GM12878 (cell line): ENCODE data around the gene NRTN. TPM values are rescaled to one million over a fixed set of nuclear protein-coding genes. Genes with fewer than 3 reads are reported as not detected.

Experiments
- ATAC-seq: fragments of 200-7000 bp; cut with Tn5 transposase; 3 replicates; pipeline ENCODE4 v1.9.1; 2020; ENCODE audit warnings: mild to moderate bottlenecking, moderate library complexity
- BruUV-seq: library from RNA; stranded (reverse); fragments of 400-500 nt; replicated peaks from 2 replicates; lab custom pipeline; 2021; lab: Mats Ljungman, UMichigan
- CTCF ChIA-PET: fragments of 300-600 bp; sonication (Branson Sonifier 250); formaldehyde crosslinking; extraction: SDS; loops from one replicate; lab custom pipeline; 2021; ENCODE audit warnings: inconsistent platforms; lab: Yijun Ruan, JAX
- POLR2A ChIA-PET: fragments of 350-600 bp; formaldehyde crosslinking; extraction: SDS; loops from one replicate; lab custom pipeline; 2021; ENCODE audit warnings: inconsistent platforms; lab: Charles Lee
- RAD21 ChIA-PET: fragments of 300-600 bp; sonication (Branson Sonifier 250); formaldehyde crosslinking; loops from one replicate; lab custom pipeline; 2023; ENCODE audit warnings: antibody characterized with exemption; ENCODE audit not compliant: unreplicated experiment; lab: Charles Lee
- SMC1A ChIA-PET: fragments of 300-600 bp; sonication (Branson Sonifier 250); formaldehyde crosslinking; loops from one replicate; lab custom pipeline; 2023; ENCODE audit not compliant: unreplicated experiment, uncharacterized antibody; lab: Charles Lee
- DNase-seq: peaks from one replicate; pipeline ENCODE4 v3.0.0-alpha.2; 2011; ENCODE audit warnings: low read depth, low spot score
- FAIRE-seq: peaks from 3 replicates; lab custom pipeline; 2011; peaks lifted over from hg19 to GRCh38; lab: Jason Lieb, UNC
- H2AFZ ChIP-seq: 2 replicates; pipeline ENCODE4 v1.6.0; 2011; ENCODE audit warnings: low read depth, low read length, control low read depth; ENCODE audit not compliant: control insufficient read depth
- H3K27ac ChIP-seq: 2 replicates; pipeline ENCODE4 v1.5.1; 2011; ENCODE audit warnings: control low read depth; ENCODE audit not compliant: control insufficient read depth, insufficient read depth
- H3K27me3 ChIP-seq, 2 experiments: replicated peaks in 1 of 2; 2 replicates each; pipeline versions ENCODE4 v1.6.0 to v1.6.1; 2011; ENCODE audit warnings: low read length in 1 of 2; ENCODE audit not compliant: control insufficient read depth in 2 of 2, insufficient read depth in 2 of 2
- H3K36me3 ChIP-seq, 2 experiments: 2 replicates each; pipeline ENCODE4 v1.5.1; 2011; ENCODE audit warnings: low read length in 1 of 2; ENCODE audit not compliant: control insufficient read depth in 2 of 2, insufficient read depth in 2 of 2
- H3K4me1 ChIP-seq: 2 replicates; pipeline ENCODE4 v1.6.1; 2011; ENCODE audit warnings: mild to moderate bottlenecking, low read length, moderate library complexity, mixed read lengths; ENCODE audit not compliant: control insufficient read depth, insufficient read depth
- H3K4me2 ChIP-seq: 2 replicates; pipeline ENCODE4 v1.6.0; 2011; ENCODE audit warnings: control low read depth; ENCODE audit not compliant: control insufficient read depth, insufficient read depth
- H3K4me3 ChIP-seq: fragments of 200-600 bp; sonication (generic); 2 replicates; pipeline ENCODE4 v1.5.1; 2016
- H3K79me2 ChIP-seq: 2 replicates; pipeline ENCODE4 v1.6.0; 2011; ENCODE audit warnings: low read length; ENCODE audit not compliant: control insufficient read depth, insufficient read depth
- H3K9ac ChIP-seq: 2 replicates; pipeline ENCODE4 v1.8.0; 2011; ENCODE audit warnings: low read length, control low read depth, mixed read lengths; ENCODE audit not compliant: control insufficient read depth, insufficient read depth
- H3K9me3 ChIP-seq: replicated peaks from 3 replicates; pipeline ENCODE4 v1.5.1; 2011; ENCODE audit warnings: mild to moderate bottlenecking, low read length; ENCODE audit not compliant: control insufficient read depth, insufficient read depth
- H4K20me1 ChIP-seq: 2 replicates; pipeline ENCODE4 v1.6.0; 2011; ENCODE audit not compliant: control insufficient read depth, insufficient read depth
- BMI1 ChIP-seq: fragments of 450-650 bp; IDR thresholded peaks from 2 replicates; pipeline ENCODE4 v1.6.1; 2016; ENCODE audit warnings: mild to moderate bottlenecking, moderate library complexity, borderline replicate concordance
- CBX3 ChIP-seq: fragments of 200-600 bp; sonication (generic); IDR thresholded peaks from 2 replicates; pipeline ENCODE4 v1.6.1; 2016; ENCODE audit warnings: low read depth, borderline replicate concordance
- CHD1 ChIP-seq: IDR thresholded peaks from 2 replicates; pipeline ENCODE4 v1.6.1; 2012; ENCODE audit warnings: low read depth, low read length, improper control_type of control experiment
- ETV6 ChIP-seq, 2 experiments: fragments of 450-650 bp in 1 of 2; IDR thresholded peaks in 1 of 2; conservative IDR thresholded peaks in 1 of 2; 2 replicates each; pipeline ENCODE4 v1.6.1; 2014; ENCODE audit warnings: antibody characterized with exemption in 1 of 2, borderline replicate concordance in 1 of 2, low read depth in 1 of 2, mild to moderate bottlenecking in 1 of 2, moderate library complexity in 1 of 2
- HSF1 ChIP-seq: fragments of 150-350 bp; IDR thresholded peaks from 2 replicates; pipeline ENCODE4 v1.6.1; 2014; ENCODE audit warnings: mild to moderate bottlenecking, low read depth, low read length
- IKZF2 ChIP-seq, 2 experiments: fragments of 450-650 bp; IDR thresholded peaks; 2 replicates each; pipeline ENCODE4 v1.6.1; 2017; ENCODE audit warnings: mild to moderate bottlenecking in 2 of 2, moderate library complexity in 2 of 2
- MTA2 ChIP-seq: fragments of 450-650 bp; IDR thresholded peaks from 2 replicates; pipeline ENCODE4 v1.6.1; 2016; ENCODE audit warnings: low read depth, mild to moderate bottlenecking, moderate library complexity
- MYB ChIP-seq: fragments of 150-350 bp; IDR thresholded peaks from 2 replicates; pipeline ENCODE4 v1.6.1; 2014; ENCODE audit warnings: mild to moderate bottlenecking, low read depth, low read length, borderline replicate concordance
- RFX5 ChIP-seq: IDR thresholded peaks from 2 replicates; pipeline ENCODE4 v1.6.1; 2011; ENCODE audit warnings: low read depth, low read length, improper control_type of control experiment
- SMAD1 ChIP-seq: fragments of 450-650 bp; IDR thresholded peaks from 2 replicates; pipeline ENCODE4 v1.6.1; 2018; ENCODE audit warnings: mild to moderate bottlenecking, low read depth; ENCODE audit not compliant: partially characterized antibody
- SREBF1 ChIP-seq: IDR thresholded peaks from 2 replicates; pipeline ENCODE4 v1.6.1; 2012; ENCODE audit warnings: mild to moderate bottlenecking, low read length
- TARDBP ChIP-seq: IDR thresholded peaks from 2 replicates; pipeline ENCODE4 v1.6.1; 2016; ENCODE audit warnings: borderline replicate concordance
- TCF12 ChIP-seq: IDR thresholded peaks from 2 replicates; pipeline ENCODE4 v1.6.1; 2011; ENCODE audit warnings: low read depth, mild to moderate bottlenecking, low read length
- ZBTB11 ChIP-seq: fragments of 450-650 bp; formaldehyde crosslinking; IDR thresholded peaks from 2 replicates; pipeline ENCODE4 v1.5.0; 2022; ENCODE audit warnings: mild to moderate bottlenecking, missing genetic modification characterization
- ZNF384 ChIP-seq: IDR thresholded peaks from 2 replicates; pipeline ENCODE4 v1.6.1; 2012; ENCODE audit warnings: low read depth, mild to moderate bottlenecking, low read length, improper control_type of control experiment, borderline replicate concordance
- ZNF687 ChIP-seq: fragments of 450-650 bp; IDR thresholded peaks from 2 replicates; pipeline ENCODE4 v1.6.1; 2017; ENCODE audit warnings: mild to moderate bottlenecking, moderate library complexity
- WGBS: methylation state at CpG from one replicate; pipeline ENCODE4 v1.1.6; 2016; ENCODE audit warnings: low lambda C conversion rate; ENCODE audit not compliant: insufficient replicate concordance, insufficient coverage; ENCODE audit errors: missing lambda C conversion rate; 5-methylcytosine and 5-hydroxymethylcytosine counted together
- in situ Hi-C: fragments of 300-500 bp; cut with MboI; formaldehyde crosslinking; loops from 9 replicates; pipeline ENCODE4 v1.14.3; 2018; ENCODE audit warnings: mixed read lengths
- intact Hi-C: fragments of 100-400 bp; cut with micrococcal nuclease; formaldehyde crosslinking; loops from one replicate; pipeline ENCODE4 v1.14.2; 2022; ENCODE audit not compliant: unreplicated experiment
- polyA plus RNA-seq, 11 experiments: library from polyadenylated mRNA; depleted of rRNA in 4 of 11; unstranded in 6 of 11; stranded (reverse) in 5 of 11; fragments of >200 nt; fragmentation: Nextera tagmentation in 4 of 11; fragmentation: Illumina TruSeq in 1 of 11; extraction: Ambion mirVana in 4 of 11; extraction: Trizol in 1 of 11; gene quantifications; 1 replicate in 1 of 11; 2 replicates in 10 of 11; pipeline versions ENCODE4 v1.2.1 to v1.2.3, GENCODE V29; 2011 to 2016; ENCODE audit warnings: inconsistent platforms in 2 of 11, missing spikeins in 2 of 11, low read depth in 1 of 11
- total RNA-seq, 4 experiments: library from RNA; depleted of rRNA in 3 of 4; stranded (reverse); fragments of >200 nt in 3 of 4; fragmentation: Illumina TruSeq in 1 of 4; extraction: Trizol in 1 of 4; gene quantifications; 2 replicates each; pipeline versions ENCODE4 v1.2.1 to v1.2.3, GENCODE V29; 2013 to 2021

The NRTN gene
- total and polyA plus RNA-seq, 10 of the 15 experiments (the other 5 are each of a cell fraction or from before 2014, with no cell fraction given): not detected

GRCh38 chr19:5850189-5850588 lies 45.3 kb downstream of the NRTN start:
- ATAC-seq (no peak), DNase-seq (no peak), FAIRE-seq (no peak)
- H2AFZ ChIP-seq: no peak overlapping the region
- H3K36me3 ChIP-seq: no peaks in the 10 kb centered on the region
- H3K79me2 ChIP-seq: no peaks in the 10 kb centered on the region
- no TSS peak for BruUV-seq
- in situ Hi-C loops (no loop called here), intact Hi-C loops (no loop called here)
- H3K4me1 ChIP-seq: no peaks in the 10 kb centered on the region
- H3K27ac ChIP-seq: no peak overlapping the region
- ChIA-PET SMC1A (no interaction called here), POLR2A (no interaction called here), CTCF (no interaction called here), RAD21 (no interaction called here)
- H3K27me3 ChIP-seq: no peaks in the 10 kb centered on the region; a peak in 1 of 4 replicates
- no peak overlapping the region for H3K4me3 ChIP-seq
- no peak overlapping the region for H3K9ac ChIP-seq
- no peaks in the 10 kb centered on the region for H3K9me3 ChIP-seq
- H4K20me1 ChIP-seq: no peaks in the 10 kb centered on the region
- no peak for TF ChIP-seq RFX5
- TF ChIP-seq ZBTB11 (CRISPR knock-in tag): no peak
- no peak for TF ChIP-seq BMI1
- no peak for TF ChIP-seq CBX3
- no peak for TF ChIP-seq ETV6 (conservative IDR thresholded peaks at IDR 0.05 in 1 of 2, IDR thresholded peaks at IDR 0.05 in 1 of 2; ENCODE audit: borderline replicate concordance in 1 of 2, low read depth in 1 of 2)
- TF ChIP-seq IKZF2 (IDR thresholded peaks at IDR 0.05): no peak
- TF ChIP-seq SMAD1: no peak
- TF ChIP-seq TARDBP: no peak
- TF ChIP-seq ZNF384: no peak
- no peak for TF ChIP-seq CHD1
- no peak for TF ChIP-seq MTA2
- no peak for TF ChIP-seq SREBF1
- TF ChIP-seq HSF1: no peak
- TF ChIP-seq TCF12: no peak
- TF ChIP-seq ZNF687: no peak
- TF ChIP-seq MYB: no peak
- WGBS: 48% methylated on average over 6 of the region's 6 CpGs
- H3K4me2 ChIP-seq: no peak overlapping the region
